Activated naive CD4-positive, alpha-beta T cell (primary cell): ENCODE data around the gene FAM216B.
"Not testable (repeated sequence)": the region's sequence is repeated elsewhere in the genome, so short reads cannot be mapped to it uniquely, and the experiment has no call there.

Experiments
- DNase-seq, 4 experiments: peaks; one replicate each; lab custom pipeline; 2025; lab: John Stamatoyannopoulos, UW

Gene FAM216B

DNA sequence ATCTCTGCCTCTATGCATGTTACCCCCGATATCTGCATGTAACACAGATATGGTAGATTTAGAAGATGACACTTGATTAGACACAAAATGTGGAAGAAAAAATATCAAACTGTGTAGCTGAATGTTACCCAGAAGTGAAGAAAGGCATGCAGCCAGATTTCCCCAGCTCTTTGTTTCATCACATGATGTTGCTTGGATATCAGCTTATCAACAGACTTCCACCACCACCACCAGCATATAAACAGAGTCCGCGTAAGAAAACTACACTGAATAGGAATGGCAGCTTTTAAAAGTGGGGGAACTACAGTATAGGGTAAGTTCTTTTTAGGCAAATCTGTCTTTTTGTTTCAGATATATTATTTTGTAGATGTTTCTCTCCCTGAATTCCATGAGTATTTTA lies at the start of gene FAM216B:
Gene FAM216B (plus strand): TSS at position 233 of the 400 bp plus-strand sequence. CDS start 2,484 bp downstream, outside the sequence.
- DNase-seq, result no peak

DNA sequence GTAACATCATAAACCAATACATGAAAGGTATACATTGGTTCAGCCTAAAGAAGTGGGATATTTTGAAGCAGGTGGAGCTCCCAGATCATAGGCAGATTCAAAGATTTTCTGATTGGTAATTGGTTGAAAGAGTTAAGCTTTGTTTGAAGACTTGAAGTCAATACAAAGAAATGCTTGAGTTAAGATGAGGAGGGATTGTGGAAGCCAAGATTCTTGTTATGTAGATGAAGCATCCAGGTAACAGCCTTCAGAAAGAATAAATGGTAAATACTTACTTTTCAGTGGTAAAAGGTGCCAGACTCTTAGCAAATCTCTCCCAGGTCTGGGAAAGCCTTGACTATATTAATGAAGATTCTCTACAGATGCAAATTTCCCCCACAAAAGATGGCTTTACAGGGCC lies 49.3 kb upstream of the FAM216B start:
- no peak for DNase-seq

DNA sequence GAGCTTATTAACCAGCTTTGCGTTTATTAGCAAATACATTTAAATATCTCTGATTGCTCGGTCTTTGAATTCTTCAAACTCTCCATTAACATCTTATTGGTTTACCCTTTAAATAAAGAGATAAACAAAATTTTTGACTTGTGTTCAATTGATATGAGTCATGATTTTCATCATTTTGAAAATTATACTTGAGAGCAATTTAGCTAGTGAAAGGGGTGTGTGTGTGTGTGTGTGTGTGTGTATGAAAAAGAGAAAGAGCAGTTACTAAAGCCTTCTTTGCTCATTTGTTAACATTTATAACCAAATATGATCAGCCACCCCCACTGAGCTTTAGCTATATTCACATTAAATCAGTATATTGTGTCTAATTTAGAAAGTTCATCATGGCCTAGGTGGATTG lies 48.3 kb upstream of the FAM216B start:
- no peak for DNase-seq

DNA sequence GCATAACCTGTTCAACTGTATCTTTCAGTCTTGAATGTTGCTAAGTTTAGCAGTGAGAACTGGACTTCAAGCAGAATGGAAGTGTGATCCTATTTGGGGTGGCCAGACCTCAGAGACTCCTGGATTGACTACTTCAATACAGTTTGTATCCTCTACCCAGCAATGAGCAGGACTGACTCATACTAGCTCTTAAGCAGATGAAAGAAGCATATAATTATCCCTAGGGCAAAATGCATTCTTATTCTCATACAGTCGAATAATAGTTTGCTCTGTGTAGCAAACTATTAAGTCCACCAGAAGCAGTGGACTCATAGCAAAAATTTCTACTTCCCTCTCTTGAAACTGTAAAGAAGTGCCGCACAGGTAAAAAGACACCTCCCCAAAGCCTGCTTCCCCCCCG lies 46.4 kb upstream of the FAM216B start:
- no peak for DNase-seq

DNA sequence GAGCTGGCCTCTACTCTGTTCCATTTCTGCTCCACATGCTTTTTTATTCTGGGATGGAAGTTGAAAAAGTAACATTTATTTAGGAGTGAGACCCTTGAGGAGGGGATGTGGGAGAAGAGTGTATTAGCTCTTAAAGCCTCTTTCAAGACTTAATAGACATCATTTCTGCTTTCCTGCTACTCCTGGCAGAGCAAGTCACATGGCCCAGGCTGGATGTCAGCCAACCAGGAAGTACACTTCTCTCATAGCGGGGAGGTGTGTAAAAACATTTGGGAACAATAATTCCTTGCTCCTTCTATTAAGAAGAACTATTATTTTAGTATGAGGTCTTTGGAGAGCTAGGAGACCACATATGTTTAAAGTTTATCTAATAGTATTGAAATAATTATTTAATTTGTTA lies 40.6 kb upstream of the FAM216B start:
- no peak for DNase-seq

DNA sequence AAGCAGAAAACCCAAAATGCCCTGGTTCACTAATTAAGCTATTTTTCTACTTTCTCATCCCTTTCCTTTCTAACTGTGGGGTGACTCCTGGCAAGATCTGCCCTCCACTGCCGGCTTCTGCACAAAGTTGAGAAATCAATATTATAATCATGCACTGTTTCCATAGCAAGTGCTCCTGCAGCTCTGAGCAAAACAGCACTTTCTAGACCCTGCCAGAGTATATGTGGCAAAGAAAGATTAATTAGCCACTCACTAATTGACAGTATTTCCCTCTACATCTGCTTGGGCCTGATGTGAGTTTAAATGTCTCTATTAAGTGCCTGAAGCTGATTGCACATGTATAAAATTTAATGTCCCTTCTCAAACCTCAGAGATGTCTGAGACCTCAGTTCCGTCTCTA lies 39.5 kb upstream of the FAM216B start:
- no peak for DNase-seq

DNA sequence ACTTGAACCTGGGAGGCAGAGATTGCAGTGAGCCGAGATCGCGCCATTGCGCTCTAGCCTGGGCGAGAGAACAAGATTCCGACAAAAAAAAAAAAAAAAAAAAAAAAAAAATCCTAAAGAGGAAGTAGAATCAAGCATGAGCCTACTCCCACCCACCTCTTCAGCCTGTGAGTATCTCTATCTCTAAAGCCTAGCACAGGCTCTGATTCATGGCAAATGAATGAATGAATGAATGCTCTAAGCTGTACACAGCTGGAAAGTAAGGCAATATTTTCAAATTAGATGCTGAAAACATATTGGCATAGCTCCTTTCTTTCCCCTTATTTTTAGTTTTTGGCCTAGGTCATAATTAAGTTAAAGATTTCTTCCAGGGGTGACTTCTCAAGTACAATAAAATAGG lies 35.7 kb upstream of the FAM216B start:
- no peak for DNase-seq

DNA sequence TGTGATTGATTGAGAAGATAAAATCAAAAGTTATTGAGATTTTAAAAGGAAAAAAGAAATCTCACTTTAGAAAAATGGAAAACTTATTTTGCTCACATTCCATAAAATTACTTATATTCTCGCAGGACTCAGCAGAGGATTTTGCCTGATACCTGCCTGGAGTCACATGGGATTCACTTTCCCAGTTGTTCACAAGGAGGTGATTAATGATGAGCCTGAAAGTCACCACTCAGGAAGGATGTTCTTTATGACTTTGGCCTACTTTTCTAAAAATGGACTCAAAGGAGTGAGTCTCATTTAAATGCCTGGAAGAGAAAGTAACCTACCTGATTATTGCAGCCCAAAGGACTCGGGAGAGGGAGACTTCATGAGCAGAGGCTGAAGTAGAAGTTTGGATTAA lies 34.5 kb upstream of the FAM216B start:
- no peak for DNase-seq

DNA sequence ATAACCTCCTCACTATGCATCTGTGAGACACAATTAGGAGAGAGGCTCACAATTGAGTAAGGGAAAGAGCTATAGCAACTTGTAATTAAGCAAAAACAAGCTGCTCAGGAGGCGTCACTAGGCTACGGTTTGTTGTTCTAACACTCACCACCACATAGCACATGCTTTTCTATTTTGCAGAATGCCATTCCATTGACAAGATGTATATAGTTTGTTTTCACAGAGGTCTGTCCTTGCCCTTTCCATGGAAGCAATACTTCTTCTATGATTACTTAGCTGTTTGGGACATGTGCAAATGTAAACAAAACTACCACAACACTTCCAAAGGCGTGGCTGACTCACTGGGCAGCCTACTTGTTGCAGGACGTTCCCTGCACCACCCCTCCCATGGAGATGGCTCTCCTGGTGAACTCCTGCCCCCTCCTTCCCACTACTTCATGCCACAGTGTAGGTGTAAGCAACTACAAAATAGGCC lies 33.9 kb upstream of the FAM216B start:
- no peak for DNase-seq

DNA sequence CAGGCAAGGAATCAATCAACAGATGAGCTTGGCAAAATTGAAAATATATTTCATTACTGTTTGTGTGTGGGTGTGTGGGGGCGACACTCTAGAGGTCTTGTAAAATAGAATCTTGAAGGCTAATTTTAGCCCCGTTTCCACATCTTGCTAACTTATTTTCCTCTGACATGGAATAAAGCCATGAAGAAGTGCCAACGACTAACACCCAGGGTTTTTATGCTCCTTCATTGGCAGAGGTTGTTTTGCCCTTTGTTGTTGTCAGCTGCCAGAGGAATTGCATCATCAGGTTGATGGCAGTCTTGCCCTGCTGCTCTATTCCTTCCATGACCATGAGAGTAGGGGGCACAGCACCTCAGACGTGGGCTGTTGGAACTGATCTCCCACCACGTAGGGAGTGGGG lies 30.6 kb upstream of the FAM216B start:
- DNase-seq, result no peak

DNA sequence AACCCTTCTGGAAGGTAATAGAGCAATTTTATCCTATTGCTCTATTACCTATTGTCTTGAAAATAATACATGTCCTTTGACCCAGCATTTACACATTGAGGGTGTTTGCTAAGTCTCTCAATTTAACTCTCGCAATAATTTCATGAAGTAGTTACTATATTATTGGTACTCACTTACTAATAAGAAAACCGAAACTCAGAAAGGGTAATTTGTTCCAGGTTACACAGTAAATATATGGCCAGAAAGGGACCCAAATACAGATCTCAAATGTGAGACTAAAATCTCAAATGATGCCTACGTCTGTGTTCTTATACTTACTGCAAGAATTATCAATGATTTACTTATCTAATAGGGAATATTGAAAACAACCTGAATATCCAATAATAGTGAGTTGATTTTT lies 29.7 kb upstream of the FAM216B start:
- DNase-seq, result no peak

DNA sequence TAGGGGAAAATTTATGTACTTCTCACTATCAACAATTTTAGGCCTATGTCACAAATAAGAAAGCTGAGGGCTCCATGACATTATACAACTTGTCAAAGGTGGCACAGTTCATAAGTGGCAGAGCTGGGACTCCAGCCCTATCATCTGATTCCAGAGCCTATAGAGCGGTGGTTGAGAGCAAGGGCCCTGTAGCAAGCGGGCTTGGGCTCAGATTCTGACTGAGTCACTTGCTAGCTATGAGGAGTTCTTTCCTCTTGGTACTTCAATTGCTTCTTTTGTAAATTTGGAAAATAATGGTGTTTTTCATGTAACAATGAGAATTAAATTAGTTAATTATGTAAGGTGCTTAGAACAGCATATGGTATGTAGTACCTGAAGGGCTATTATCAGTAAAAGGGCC lies 28.7 kb upstream of the FAM216B start:
- DNase-seq, result no peak

DNA sequence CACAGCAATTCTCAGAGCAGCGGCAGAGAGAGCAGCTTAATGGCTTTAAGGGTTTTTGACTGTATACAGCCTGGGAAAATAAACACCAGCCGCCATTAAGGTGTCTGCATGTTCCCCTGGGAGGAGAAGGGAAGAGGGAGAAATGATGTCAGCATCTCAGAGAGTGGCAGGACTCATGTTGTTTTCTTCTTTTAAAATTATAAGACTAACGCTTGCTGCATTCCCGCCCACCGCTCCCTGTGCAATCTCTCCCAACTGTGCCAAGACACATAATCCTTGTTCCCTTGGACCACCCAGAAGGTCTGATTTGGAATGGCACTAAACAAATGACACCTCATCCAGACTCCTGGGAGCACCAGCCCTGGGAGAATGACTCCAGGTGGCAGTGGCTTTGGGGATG lies 27.7 kb upstream of the FAM216B start:
- no peak for DNase-seq

DNA sequence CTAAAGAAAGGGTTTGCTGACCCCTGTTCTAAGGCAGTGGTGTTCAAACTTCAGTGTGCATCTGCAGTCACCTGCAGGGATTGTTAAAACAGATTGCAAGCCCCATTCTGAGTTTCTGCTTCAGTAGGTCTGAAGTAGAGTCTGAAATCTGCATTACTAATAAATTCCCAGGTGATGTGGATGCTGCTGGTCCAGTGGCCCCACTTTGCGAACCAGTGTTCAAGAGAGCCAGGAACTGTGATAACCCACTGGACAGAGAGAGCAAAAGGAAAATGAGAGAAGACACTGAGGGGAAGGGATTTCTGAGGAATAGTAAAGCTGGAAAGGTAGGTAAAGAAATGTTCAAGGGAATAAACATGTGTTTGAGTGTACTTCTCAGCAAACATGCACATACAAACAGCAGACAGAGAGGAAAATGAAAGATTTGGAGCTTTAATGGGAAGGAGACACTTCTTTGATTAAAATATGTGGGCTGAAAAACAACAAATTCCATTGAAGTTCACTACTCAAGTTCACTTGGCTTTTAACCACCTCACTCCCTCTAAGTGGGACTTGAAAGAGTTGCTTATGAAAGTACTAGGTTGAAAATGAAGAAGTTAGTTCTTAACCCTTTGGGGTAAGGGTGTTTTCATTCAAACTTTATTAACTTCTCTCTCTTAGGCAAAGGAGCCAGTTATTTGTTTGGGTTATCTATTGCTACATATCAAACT lies 26.4 kb upstream of the FAM216B start:
- no peak for DNase-seq

DNA sequence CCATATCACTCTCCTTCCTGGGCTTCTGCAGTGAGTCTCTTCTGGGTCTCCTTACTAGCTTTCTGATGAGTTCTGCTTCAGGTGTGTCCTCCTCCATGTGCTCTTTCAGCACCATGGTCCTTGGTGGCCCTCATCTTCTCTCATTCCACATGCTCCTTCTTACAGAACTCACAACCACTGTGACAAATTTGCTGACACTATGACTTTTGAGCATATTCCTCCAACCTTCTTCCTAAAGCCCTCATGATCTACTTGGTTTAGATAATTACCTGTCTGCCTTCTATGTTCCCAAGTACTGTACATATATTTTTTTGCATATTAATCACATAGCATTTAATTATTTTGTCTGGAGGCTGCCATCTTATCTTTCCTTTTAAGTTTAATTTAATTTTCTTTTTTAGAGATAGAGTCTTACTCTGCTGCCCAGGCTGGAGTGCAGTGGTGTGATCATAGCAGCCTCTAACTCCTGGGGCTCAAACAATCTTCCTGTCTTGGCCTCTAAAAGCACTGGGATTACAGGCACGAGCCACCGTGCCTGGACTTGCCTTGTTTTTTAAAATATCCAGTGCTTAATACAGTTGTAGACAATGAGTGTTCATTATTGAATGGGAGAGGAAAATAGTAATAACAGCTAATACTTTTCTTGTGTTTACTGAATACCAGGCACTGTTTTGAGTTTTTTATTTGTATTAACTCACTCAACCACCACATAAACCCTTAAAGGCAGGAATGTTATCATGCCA lies 23.5 kb upstream of the FAM216B start:
- no peak for DNase-seq

DNA sequence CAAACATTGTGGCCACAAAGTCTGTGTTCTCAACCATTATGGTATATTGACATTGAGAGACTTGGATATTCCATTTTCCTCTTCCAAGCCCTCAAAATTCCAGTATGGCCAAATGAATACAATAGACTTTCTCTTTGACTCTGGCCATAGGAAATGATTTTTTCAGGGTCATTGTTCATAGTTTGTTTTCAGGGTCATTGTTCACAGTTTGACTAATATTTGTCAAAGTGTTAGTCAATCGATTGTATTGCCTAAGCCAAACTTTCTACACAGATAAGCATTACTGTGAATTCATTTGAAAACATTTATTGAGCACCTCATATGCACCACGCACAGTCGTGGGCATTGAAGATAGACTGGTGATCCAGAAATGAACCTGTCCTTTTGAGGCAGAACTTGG lies 22.9 kb upstream of the FAM216B start:
- no peak for DNase-seq

DNA sequence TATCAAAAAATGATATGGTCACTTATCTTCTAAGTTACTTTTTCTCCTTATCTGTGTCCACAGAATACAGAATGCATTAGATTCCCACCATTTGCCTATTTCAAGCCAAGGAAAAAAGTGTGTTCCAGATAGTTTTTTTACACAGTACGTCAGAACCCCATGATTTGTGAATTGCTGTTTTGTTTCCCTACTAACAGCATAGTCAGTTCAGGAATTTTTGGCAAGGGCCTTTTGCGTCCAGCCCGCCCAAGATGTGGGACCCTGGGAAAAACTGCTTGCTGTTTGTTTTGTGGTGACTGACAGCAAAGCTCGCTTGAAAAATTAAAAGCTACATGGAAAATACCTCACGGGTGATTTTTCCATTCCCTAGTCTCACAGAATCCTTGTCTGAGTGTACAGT lies 20.4 kb upstream of the FAM216B start:
- DNase-seq, result no peak

DNA sequence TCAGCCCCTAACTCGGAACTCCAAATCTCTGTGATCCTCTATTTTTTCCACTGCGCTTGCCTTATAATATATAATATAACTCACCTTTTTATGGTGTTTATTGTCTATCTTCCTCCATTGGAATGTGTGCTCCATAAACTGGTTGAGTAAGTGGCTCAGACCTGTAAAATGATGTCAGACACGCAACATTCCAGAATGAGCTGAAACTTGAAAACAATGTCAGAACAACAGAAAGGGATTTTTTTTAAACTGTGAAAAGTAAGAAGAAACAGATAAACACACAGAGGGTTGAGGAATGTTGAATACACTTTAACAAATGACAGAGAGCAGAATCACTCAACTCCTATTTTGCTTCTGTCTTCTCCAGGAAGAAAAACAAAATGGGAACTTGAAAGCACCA lies 19.1 kb upstream of the FAM216B start:
- no peak for DNase-seq

DNA sequence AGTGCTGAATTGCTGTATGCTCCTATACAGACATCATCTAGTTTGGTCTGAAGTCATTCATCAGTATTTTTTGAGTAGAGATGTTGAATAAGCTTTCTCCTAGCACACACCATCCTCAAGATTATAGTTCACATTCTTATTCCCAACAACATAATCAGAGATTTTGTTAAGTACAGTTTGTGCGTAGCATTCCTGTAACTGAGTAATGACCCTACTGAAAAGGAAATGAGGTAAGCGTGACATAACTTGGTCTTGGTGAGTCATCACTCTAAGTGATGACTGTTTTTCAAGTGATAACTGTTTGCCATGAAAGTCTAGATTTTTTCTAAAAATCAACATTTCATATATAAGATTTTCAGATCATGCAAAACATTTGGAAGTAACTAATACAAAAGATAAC lies 18.5 kb upstream of the FAM216B start:
- no peak for DNase-seq

DNA sequence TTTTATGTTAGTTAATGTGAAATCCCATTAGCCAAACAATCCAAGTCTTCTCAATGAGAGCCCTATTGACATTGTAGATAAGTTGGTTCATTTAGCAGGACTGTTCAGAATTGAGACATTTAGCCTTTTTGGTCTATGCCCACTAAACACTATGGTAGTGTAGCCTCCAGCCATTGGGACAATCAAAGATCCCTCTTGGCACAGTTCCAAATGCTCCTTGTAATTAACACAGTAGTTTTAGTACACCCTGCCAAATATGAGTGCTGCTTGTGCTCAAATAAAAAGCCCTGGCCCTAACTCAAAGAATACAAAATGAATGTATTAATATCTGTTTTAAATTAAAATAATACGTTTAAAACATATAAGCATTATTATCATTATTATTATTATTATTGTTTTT lies 15.4 kb upstream of the FAM216B start:
- DNase-seq, result no peak

DNA sequence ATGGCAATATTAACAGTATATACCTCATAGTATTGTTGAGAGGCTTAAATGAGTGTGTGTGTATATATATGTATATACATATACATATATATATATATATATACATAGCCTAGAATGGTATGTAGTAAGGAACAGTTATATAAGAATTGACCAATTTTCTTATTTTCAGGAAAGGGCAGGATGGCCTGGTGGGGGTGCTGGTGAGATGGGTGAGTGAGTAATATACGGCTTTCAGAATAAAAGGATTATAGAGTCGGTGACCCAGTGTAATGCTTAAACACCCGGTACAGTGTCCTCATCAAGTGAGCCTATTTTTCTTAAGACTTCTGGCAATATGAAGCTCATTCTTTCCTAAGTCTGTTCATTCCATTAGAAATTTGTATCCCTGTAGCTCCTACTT lies 11.7 kb upstream of the FAM216B start:
- no peak for DNase-seq

DNA sequence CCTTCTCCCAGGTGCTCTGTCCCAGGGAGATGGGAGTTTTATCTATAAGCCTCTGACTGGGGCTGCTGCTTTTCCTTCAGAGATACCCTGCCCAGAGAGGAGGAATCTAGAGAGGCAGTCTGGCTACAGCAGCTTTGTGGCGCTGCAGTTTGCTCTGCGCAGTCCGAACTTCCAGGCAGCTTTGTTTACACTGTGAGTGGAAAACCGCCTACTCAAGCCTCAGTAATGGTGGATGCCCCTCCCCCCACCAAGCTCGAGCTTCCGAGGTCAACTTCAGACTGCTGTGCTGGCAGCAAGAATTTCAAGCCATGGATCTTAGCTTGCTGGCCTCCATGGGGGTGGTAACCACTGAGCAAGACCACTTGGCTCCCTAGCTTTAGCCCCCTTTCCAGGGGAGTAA lies 4.8 kb upstream of the FAM216B start:
- not testable (repeated sequence) for DNase-seq

DNA sequence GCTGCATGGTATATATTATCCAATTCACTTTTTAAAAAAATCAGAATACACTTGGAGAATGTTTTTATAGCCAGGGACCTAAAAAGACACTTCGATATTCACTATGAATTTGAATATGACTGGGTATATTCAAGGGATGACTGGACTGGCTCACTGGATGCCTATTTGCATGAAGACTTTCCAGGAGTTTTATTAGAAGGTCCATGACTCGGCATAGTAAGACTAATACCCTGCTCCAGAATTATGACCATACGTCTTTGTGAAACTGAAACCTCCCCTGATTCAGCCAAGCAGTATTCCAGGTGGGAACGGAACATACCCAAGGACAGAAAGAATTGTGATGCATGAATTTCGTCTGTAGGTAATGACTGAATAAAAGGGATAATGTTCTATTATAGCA lies 3.9 kb upstream of the FAM216B start:
- no peak for DNase-seq

DNA sequence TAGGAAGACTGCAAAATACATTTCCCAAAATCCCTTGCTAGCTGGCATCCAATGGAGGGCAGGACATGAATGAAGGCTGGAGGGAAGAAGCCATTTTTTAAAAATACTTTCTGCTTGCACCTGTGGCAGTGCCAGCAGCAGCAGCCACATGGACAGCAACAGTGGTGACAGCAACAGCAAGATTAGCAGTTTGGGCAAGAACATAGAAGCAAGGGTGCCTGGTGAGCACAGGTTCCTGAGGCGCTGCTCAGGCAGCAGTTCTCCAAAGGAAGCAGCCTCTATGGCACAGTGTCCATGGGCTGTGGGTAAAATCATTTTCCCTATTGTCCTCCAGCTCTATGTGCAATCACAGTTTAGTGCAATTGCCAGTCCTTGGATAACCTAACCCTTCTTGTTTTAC lies 1.3 kb upstream of the FAM216B start:
- DNase-seq, result no peak
